ENCODE data around the gene ACOT9.
"Not testable (repeated sequence)": the region's sequence is repeated elsewhere in the genome, so short reads cannot be mapped to it uniquely, and the experiment has no call there.

Gene ACOT9

GRCh38 chrX:23742697-23743622, at the start of gene ACOT9:
ACOT9 (minus strand) TSS chrX:23743276; CDS start chrX:23743144, 132 bp downstream.
- peak; percentile 64 for DNase-seq (ENCODE audit: low read depth, low spot score)

- no peak for DNase-seq (ENCODE audit: low read depth, low spot score)
Observed at GRCh38 chrX:23790155-23790497, 47.0 kb upstream of the ACOT9 start.

DNA sequence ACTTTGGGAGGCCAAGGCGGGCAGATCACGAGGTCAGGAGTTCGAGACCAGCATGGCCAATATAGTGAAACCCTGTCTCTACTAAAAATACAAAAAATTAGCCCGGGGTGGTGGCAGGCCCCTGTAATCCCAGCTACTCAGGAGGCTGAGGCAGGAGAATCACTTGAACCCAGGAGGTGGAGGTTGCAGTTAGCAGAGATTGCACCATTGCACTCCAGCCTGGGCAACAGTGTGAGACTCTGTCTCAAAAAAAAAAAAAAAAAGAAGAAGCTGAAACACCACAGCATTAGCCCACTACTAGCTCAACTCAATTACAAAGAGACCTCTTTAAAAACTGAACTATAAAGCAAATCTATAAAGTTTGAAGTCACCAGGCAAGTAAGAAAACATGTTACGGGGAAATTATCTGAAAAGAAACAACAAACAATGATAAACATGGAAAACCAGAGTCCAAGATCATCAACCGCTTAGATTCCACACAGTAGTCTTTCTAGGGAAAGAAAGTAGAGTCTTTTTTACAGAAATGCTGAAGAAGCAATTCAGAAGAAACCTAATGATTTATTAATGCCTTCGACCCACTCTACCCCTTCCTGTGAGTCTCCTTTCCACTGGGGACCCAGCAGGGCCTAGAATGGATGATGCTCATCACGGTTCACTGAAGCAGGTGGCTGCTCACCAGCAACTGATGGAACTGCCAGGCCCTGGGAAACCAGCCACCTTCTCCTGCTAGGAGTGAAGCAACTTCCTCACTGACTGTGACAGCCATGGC, 46.5 kb upstream of the ACOT9 start:
- no peak for DNase-seq (ENCODE audit: low read depth, low spot score)

GRCh38 chrX:23788946-23789345, 45.9 kb upstream of the ACOT9 start:
- DNase-seq (ENCODE audit: low read depth, low spot score): no peak

- no peak for DNase-seq (ENCODE audit: low read depth, low spot score)
Observed at GRCh38 chrX:23788521-23788920, 45.4 kb upstream of the ACOT9 start.

DNA sequence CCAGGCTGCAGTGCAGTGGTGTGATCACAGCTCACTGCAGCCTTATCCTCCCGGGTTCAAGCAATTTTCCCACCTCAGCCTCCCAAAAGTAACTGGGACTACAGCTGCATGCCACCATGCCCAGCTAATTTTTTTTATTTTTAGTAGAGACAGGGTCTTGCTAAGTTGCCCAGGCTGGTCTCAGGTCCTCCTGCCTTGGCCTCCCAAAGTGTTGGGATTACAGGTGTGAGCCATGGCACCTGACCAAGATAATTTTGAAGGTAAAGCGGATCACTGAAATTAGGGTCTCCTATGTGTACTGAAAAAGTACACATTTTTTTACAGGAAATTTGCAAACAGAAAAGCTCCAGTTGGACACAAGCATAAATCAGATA, 44.7 kb upstream of the ACOT9 start:
- no peak for DNase-seq (ENCODE audit: low read depth, low spot score)

- DNase-seq (ENCODE audit: low read depth, low spot score): no peak
Observed at GRCh38 chrX:23786268-23786815, 43.3 kb upstream of the ACOT9 start.

- DNase-seq (ENCODE audit: low read depth, low spot score): no peak
Observed at GRCh38 chrX:23785580-23785979, 42.5 kb upstream of the ACOT9 start.

DNA sequence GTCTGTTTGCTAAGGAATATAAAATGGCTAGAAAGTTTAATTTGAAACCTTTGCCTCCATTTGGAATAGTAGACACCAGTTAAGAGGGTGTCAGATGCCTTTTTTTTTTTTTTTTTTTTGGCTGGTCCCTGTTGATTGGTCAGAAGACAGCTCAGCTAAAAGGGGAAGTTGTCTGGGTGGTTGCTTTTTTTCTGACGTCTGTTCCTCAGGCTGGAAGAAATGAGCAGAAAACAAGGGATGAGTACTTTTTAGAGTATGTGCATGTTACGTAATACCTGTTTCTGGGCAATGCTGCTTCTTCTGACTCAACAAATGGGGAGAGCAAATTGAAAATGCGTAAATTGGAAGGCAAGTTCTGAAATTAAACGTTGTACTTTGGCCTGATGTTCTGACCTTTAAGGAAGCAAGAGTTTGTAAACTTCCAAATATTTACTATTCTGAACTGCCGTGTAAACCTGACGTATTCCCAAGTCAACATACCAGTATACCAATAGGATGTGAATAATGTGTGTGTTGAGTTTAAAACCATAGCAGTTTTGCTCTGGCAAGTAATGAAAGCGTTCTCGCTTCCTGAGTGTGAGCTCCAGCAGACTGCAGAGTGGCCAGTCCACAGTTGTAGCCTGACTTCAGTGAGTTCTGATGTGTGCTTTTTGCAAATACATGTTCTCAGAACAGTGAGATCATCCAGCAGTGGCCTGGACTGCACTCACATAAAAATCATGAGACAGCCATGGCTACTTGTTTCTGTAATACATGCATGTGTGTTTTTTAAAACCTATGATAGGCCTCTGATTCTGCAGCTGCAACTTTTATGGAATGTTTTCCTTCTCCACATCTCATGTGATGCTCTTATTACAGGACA, 41.6 kb upstream of the ACOT9 start:
- no peak for DNase-seq (ENCODE audit: low read depth, low spot score)

GRCh38 chrX:23783589-23784469, 40.8 kb upstream of the ACOT9 start:
- DNase-seq (ENCODE audit: low read depth, low spot score): no peak

DNA sequence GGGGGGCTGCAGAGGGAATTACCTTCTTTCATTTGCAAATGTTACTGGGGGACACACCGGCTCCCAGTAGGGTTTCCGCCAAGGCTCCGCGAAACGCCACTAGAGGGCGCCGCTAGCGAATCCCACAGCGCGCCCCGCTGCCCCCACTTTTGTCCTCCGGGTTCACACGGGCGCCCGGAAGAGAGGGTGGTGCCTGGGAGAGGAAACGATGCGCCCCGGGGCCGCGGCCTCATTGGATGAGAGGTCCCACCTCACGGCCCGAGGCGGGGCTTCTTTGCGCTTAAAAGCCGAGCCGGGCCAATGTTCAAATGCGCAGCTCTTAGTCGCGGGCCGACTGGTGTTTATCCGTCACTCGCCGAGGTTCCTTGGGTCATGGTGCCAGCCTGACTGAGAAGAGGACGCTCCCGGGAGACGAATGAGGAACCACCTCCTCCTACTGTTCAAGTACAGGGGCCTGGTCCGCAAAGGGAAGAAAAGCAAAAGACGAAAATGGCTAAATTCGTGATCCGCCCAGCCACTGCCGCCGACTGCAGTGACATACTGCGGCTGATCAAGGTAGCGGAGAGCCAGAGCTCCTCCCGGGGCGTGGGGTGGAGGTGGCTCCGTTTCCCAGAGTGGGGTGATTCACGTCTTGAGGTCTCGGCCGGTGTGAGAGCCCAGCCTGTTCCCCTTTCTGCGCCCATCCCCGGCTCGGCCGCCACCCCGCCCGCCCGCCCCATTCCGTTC, 40.0 kb upstream of the ACOT9 start, which contains the start of gene SAT1:
TSS of gene SAT1 (plus strand) at position 311 of the 726 bp plus-strand sequence. CDS start at position 490, 179 bp downstream.
- peak; percentile 80 for DNase-seq (ENCODE audit: low read depth, low spot score)

DNA sequence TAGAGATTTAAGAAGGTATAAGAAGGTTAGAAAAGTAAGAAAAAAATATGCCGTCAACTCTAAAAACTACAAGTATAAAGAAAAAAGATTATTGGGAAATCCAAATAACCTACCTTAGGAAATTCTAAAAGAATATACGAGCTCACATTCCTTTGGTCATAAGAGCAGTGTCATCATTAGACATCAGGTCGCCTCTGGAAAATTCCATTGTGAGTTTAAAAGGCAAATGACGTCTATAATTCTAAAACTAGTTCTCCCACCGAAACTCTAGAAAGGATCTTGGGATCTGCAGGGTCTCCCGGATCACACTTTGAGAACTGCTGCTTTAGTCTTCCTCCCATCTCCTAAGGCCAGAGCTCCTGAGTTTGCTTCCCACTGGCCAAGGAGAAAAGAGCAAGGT, 39.4 kb upstream of the ACOT9 start:
- no peak for DNase-seq (ENCODE audit: low read depth, low spot score)

GRCh38 chrX:23779025-23779424, 35.9 kb upstream of the ACOT9 start:
- DNase-seq (ENCODE audit: low read depth, low spot score): no peak

GRCh38 chrX:23776363-23776762, 33.3 kb upstream of the ACOT9 start:
- DNase-seq (ENCODE audit: low read depth, low spot score): no peak

DNA sequence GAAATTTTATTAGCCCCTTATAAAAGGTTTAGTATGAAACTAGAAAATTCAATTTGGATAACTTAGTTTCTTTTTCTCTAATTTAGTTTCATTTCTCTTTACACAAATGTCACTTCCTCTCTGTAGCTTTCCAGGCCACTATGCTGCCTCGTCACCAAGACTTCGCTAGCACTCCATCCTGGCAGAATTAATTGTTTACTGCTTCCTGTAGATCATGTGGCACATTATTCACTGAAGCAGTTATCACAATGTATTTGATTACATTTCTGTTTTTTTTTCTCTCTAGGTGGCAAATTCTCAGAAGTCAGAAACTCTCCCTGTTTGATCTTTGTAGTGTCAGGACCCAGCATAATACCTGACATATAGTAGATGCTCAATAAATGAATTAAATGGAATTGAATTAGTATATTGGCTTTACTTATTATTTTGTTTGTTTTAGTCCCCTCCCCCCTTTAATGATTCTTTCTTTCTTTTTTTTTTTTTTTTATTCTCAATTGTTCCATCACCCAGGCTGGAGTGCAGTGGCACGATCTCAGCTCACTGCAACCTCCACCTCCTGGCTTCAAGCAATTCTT, 30.6 kb upstream of the ACOT9 start:
- no peak for DNase-seq (ENCODE audit: low read depth, low spot score)

DNA sequence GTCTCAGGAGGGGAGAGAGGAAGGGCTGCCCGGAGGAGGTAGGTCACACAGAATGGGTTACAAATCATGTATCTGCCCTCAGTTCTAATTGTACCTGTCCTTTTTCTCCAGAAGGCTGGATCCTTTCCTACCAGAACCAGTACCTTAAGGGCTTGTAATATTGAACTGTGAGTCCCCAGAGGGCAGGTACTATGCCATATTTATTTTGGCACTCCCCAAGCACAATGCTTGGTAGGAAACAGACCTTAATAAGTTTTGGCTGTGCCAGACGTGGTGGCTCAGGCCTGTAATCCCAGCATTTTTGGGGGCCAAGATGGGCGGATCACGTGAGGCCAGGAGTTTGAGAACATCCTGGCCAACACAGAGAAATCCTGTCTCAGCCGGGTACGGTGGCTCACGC, 28.0 kb upstream of the ACOT9 start:
- not testable (repeated sequence) for DNase-seq (ENCODE audit: low read depth, low spot score)

GRCh38 chrX:23770142-23770541, 27.1 kb upstream of the ACOT9 start:
- no peak for DNase-seq (ENCODE audit: low read depth, low spot score)

GRCh38 chrX:23766650-23767551, 23.8 kb upstream of the ACOT9 start:
- no peak for DNase-seq (ENCODE audit: low read depth, low spot score)
